ENCODE measurements around the gene ANKRD10.

DNA sequence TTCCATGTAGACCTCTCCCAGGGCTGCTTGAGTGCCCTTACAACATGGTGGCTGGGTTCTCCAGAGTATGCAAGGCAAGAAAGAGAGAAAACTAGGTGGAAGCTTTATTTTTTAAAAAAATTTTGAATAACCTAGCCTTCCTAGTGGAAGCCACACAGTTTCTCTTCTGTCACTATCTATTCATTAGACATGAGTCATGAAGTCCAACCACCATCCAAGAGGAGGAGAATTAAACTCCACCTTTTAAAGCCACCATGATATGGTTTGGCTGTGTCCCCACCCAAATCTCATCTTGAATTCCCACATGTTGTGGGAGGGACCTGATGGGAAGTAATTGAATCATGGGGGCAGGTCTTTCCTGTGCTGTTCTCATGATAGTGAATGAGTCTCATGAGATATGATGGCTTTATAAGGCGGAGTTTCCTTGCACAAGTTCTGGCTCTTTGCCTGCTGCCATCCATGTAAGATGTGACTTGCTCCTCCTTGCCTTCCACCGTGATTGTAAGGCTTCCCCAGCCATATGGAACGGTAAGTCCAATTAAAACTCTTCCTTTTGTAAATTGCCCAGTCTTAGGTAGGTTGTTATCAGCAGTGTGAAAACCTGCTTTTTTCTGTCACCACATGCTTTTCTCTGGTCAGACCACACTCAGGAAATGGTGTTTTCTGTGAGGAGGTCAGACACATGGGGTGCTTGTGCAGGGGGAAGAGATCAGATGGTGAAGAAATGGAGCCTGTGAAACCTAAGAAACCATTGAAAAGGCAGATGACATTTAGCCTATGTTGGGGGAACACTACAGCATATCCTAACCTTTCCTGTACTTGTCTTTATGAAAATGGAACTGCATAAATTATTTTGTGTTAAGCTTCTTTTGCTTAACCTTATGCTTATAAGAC, 57.7 kb downstream of the ANKRD10 start:
- TF ChIP-seq CTCF (IDR thresholded peaks at IDR 0.05; ENCODE audit: insufficient read depth, low read length) (no peak), SPI1 (IDR thresholded peaks at IDR 0.05; ENCODE audit: borderline replicate concordance, low read depth) (no peak)
- TF ChIP-seq, protein P1, sequence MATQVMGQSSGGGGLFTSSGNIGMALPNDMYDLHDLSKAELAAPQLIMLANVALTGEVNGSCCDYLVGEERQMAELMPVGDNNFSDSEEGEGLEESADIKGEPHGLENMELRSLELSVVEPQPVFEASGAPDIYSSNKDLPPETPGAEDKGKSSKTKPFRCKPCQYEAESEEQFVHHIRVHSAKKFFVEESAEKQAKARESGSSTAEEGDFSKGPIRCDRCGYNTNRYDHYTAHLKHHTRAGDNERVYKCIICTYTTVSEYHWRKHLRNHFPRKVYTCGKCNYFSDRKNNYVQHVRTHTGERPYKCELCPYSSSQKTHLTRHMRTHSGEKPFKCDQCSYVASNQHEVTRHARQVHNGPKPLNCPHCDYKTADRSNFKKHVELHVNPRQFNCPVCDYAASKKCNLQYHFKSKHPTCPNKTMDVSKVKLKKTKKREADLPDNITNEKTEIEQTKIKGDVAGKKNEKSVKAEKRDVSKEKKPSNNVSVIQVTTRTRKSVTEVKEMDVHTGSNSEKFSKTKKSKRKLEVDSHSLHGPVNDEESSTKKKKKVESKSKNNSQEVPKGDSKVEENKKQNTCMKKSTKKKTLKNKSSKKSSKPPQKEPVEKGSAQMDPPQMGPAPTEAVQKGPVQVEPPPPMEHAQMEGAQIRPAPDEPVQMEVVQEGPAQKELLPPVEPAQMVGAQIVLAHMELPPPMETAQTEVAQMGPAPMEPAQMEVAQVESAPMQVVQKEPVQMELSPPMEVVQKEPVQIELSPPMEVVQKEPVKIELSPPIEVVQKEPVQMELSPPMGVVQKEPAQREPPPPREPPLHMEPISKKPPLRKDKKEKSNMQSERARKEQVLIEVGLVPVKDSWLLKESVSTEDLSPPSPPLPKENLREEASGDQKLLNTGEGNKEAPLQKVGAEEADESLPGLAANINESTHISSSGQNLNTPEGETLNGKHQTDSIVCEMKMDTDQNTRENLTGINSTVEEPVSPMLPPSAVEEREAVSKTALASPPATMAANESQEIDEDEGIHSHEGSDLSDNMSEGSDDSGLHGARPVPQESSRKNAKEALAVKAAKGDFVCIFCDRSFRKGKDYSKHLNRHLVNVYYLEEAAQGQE (IDR thresholded peaks at IDR 0.05; ENCODE audit: insufficient replicate concordance, low read depth), result no peak

Data from HL-60 (cell line).